ENCODE data around the gene IGSF22.
"Not testable (repeated sequence)": the region's sequence is repeated elsewhere in the genome, so short reads cannot be mapped to it uniquely, and the experiment has no call there.

IGSF22 gene

GRCh38 chr11:18684267-18684666 is 41.7 kb downstream of the IGSF22 start:
- H3K4me3 ChIP-seq (ENCODE audit: low read depth, low read length), result no peak overlapping the region
- TF ChIP-seq ZBTB17 (tag by site-specific recombination; IDR thresholded peaks at IDR 0.05), result no peak
- TF ChIP-seq ZNF239 (tag by site-specific recombination; IDR thresholded peaks at IDR 0.05), result no peak
- TF ChIP-seq ZNF175 (tag by site-specific recombination; IDR thresholded peaks at IDR 0.05), result no peak
- no peak for TF ChIP-seq ZNF623 (tag by site-specific recombination; IDR thresholded peaks at IDR 0.05)
- no peak for TF ChIP-seq ZFP3 (tag by site-specific recombination; IDR thresholded peaks at IDR 0.05; ENCODE audit: low read depth)
- TF ChIP-seq PBX3 (CRISPR knock-in tag; IDR thresholded peaks at IDR 0.05), result no peak
- TF ChIP-seq HIC1 (tag by site-specific recombination; IDR thresholded peaks at IDR 0.05), result no peak
- TF ChIP-seq ZNF558 (tag by site-specific recombination; IDR thresholded peaks at IDR 0.05), result no peak
- TF ChIP-seq KLF7 (tag by site-specific recombination; IDR thresholded peaks at IDR 0.05; ENCODE audit: borderline replicate concordance), result no peak
- no peak for TF ChIP-seq ZNF157 (tag by site-specific recombination; IDR thresholded peaks at IDR 0.05)
- TF ChIP-seq ZNF529 (tag by site-specific recombination; IDR thresholded peaks at IDR 0.05; ENCODE audit: insufficient replicate concordance), result no peak
- H3K36me3 ChIP-seq (ENCODE audit: control insufficient read depth in 2 of 2, insufficient read depth in 1 of 2, low read length in 2 of 2), result no peaks in the 10 kb centered on the region
- H3K9me3 ChIP-seq (ENCODE audit: control insufficient read depth, insufficient read depth, low read depth, low read length), result no peaks in the 10 kb centered on the region
- no peak overlapping the region for H3K27ac ChIP-seq (ENCODE audit: extremely low read depth, low read depth, low read length)
- POLR2A ChIA-PET, result no interaction called here
- CTCF ChIA-PET, result interaction anchor here (0.6 to 1.4 kb wide), 2 partner anchors 47 to 127 kb away, joined by 3 to 4 read pairs; no protein-coding TSS in a partner anchor
- H3K4me1 ChIP-seq (ENCODE audit: control insufficient read depth, insufficient read depth, low read length), result no peaks in the 10 kb centered on the region

GRCh38 chr11:18682466-18682865 is 43.5 kb downstream of the IGSF22 start:
- ChIA-PET POLR2A (no interaction called here), CTCF (interaction anchor here (1.1 kb wide), 1 partner anchor 31 kb away, joined by 5 read pairs; no protein-coding TSS in a partner anchor)
- H3K27ac ChIP-seq (ENCODE audit: extremely low read depth, low read depth, low read length), result no peak overlapping the region
- no peaks in the 10 kb centered on the region for H3K4me1 ChIP-seq (ENCODE audit: control insufficient read depth, insufficient read depth, low read length)
- TF ChIP-seq ZBTB8A (tag by site-specific recombination; IDR thresholded peaks at IDR 0.05) (no peak), GLI4 (tag by site-specific recombination; IDR thresholded peaks at IDR 0.05) (no peak), YY2 (tag by site-specific recombination; IDR thresholded peaks at IDR 0.05) (no peak), ZFP3 (tag by site-specific recombination; IDR thresholded peaks at IDR 0.05; ENCODE audit: low read depth) (no peak), KLF8 (tag by site-specific recombination; IDR thresholded peaks at IDR 0.05) (no peak), KLF10 (tag by site-specific recombination; IDR thresholded peaks at IDR 0.05) (no peak)
- no peaks in the 10 kb centered on the region for H3K9me3 ChIP-seq (ENCODE audit: control insufficient read depth, insufficient read depth, low read depth, low read length)
- no peak overlapping the region for H3K4me3 ChIP-seq (ENCODE audit: low read depth, low read length)
- no peaks in the 10 kb centered on the region for H3K36me3 ChIP-seq (ENCODE audit: control insufficient read depth in 2 of 2, insufficient read depth in 1 of 2, low read length in 2 of 2)

- CTCF ChIA-PET; H3K4me3 ChIP-seq (ENCODE audit: low read depth, low read length); H3K9me3 ChIP-seq (ENCODE audit: control insufficient read depth, insufficient read depth, low read depth, low read length); POLR2A ChIA-PET; H3K36me3 ChIP-seq (ENCODE audit: control insufficient read depth in 2 of 2, insufficient read depth in 1 of 2, low read length in 2 of 2); H3K4me1 ChIP-seq (ENCODE audit: control insufficient read depth, insufficient read depth, low read length); H3K27ac ChIP-seq (ENCODE audit: extremely low read depth, low read depth, low read length): not testable (repeated sequence)
Measured at GRCh38 chr11:18681949-18682348, 44.0 kb downstream of the IGSF22 start.

- Histone ChIP-seq H3K4me3 (ENCODE audit: low read depth, low read length) (no peak overlapping the region), H3K9me3 (ENCODE audit: control insufficient read depth, insufficient read depth, low read depth, low read length) (no peaks in the 10 kb centered on the region), H3K27ac (ENCODE audit: extremely low read depth, low read depth, low read length) (no peak overlapping the region), H3K36me3 (ENCODE audit: control insufficient read depth in 2 of 2, insufficient read depth in 1 of 2, low read length in 2 of 2) (no peaks in the 10 kb centered on the region), H3K4me1 (ENCODE audit: control insufficient read depth, insufficient read depth, low read length) (no peaks in the 10 kb centered on the region)
- CTCF ChIA-PET, result no interaction called here
- POLR2A ChIA-PET, result no interaction called here
- TF ChIP-seq ZBTB8A (tag by site-specific recombination; IDR thresholded peaks at IDR 0.05) (no peak), ZNF311 (tag by site-specific recombination; IDR thresholded peaks at IDR 0.05; ENCODE audit: borderline replicate concordance) (no peak), ZNF830 (tag by site-specific recombination; IDR thresholded peaks at IDR 0.05; ENCODE audit: low read depth) (no peak), ZNF664 (tag by site-specific recombination; IDR thresholded peaks at IDR 0.05) (no peak), TCF7L2 (IDR thresholded peaks at IDR 0.05; ENCODE audit: borderline replicate concordance, low read depth, low read length) (no peak), ZNF366 (tag by site-specific recombination; conservative IDR thresholded peaks at IDR 0.05) (no peak), SCRT2 (tag by site-specific recombination; IDR thresholded peaks at IDR 0.05) (no peak), SCRT1 (tag by site-specific recombination; IDR thresholded peaks at IDR 0.05; ENCODE audit: borderline replicate concordance) (no peak), ZNF157 (tag by site-specific recombination; IDR thresholded peaks at IDR 0.05) (no peak), GLIS1 (tag by site-specific recombination; IDR thresholded peaks at IDR 0.05) (no peak), ZNF560 (tag by site-specific recombination; IDR thresholded peaks at IDR 0.05; ENCODE audit: borderline replicate concordance) (no peak), ZNF670 (tag by site-specific recombination; IDR thresholded peaks at IDR 0.05; ENCODE audit: low read depth) (no peak)
Measured at GRCh38 chr11:18677560-18677959, 48.4 kb downstream of the IGSF22 start.
